Activated CD4-positive, CD25-positive, alpha-beta regulatory T cell treated with anti-CD3 and anti-CD28 coated beads, Interleukin-2, amount 50 U/mL, for 72 hours (primary cell): ENCODE results near the gene CNMD.

ENCODE experiments used
- DNase-seq: peaks from one replicate; pipeline ENCODE4 v3.0.0; 2021

The CNMD gene

GRCh38 chr13:52677823-52678222 is 61.8 kb downstream of the CNMD start:
- DNase-seq = no peak

GRCh38 chr13:52673465-52673864 is 66.2 kb downstream of the CNMD start:
- no peak for DNase-seq

GRCh38 chr13:52670726-52671125 is 68.9 kb downstream of the CNMD start:
- DNase-seq = no peak

GRCh38 chr13:52669677-52670076 is 69.9 kb downstream of the CNMD start:
- DNase-seq = no peak

GRCh38 chr13:52665325-52665724 is 74.3 kb downstream of the CNMD start:
- no peak for DNase-seq

- no peak for DNase-seq
Observed at GRCh38 chr13:52664272-52664671, 75.3 kb downstream of the CNMD start.

GRCh38 chr13:52659340-52659739 is 80.3 kb downstream of the CNMD start:
- DNase-seq = no peak
